PC-9 (cell line): ENCODE results near the gene DBF4B. TPM values are rescaled to one million over a fixed set of nuclear protein-coding genes. Genes with fewer than 3 reads are reported as not detected.
A peak's percentile ranks its signal among the peaks of the same experiment; 100 is the strongest.

ENCODE experiments used
- BruUV-seq: library from RNA; stranded (reverse); fragments of 400-500 nt; replicated peaks from 2 replicates; lab custom pipeline; 2021; lab: Mats Ljungman, UMichigan
- CTCF ChIA-PET: fragments of 300-600 bp; sonication (Branson Sonifier 250); formaldehyde crosslinking; loops from one replicate; lab custom pipeline; 2022; ENCODE audit warnings: antibody characterized with exemption; lab: Charles Lee
- POLR2A ChIA-PET: fragments of 300-600 bp; sonication (Branson Sonifier 250); formaldehyde crosslinking; loops from one replicate; lab custom pipeline; 2022; ENCODE audit warnings: antibody characterized with exemption; ENCODE audit not compliant: unreplicated experiment; lab: Charles Lee
- DNase-seq, 2 experiments: peaks; one replicate each; pipeline versions ENCODE4 v3.0.0 to v3.0.0-alpha.2; 2015 to 2022; ENCODE audit warnings: mixed read lengths in 1 of 2
- H2AFZ ChIP-seq: fragments of 200-600 bp; sonication (generic); 2 replicates; pipeline ENCODE4 v1.8.1; 2017; ENCODE audit warnings: antibody characterized with exemption
- H3F3A ChIP-seq: fragments of 200-600 bp; sonication (generic); 2 replicates; pipeline ENCODE4 v1.8.1; 2017; ENCODE audit warnings: antibody characterized with exemption, mild to moderate bottlenecking, low read depth; ENCODE audit not compliant: insufficient read depth
- H3K27ac ChIP-seq: fragments of 200-600 bp; sonication (generic); 2 replicates; pipeline ENCODE4 v1.6.1; 2016; ENCODE audit warnings: mixed run types
- H3K27me3 ChIP-seq: fragments of 200-600 bp; sonication (generic); 2 replicates; pipeline ENCODE4 v1.6.1; 2016; ENCODE audit warnings: low read depth, mixed run types; ENCODE audit not compliant: insufficient read depth
- H3K36me3 ChIP-seq: fragments of 200-600 bp; sonication (generic); 2 replicates; pipeline ENCODE4 v1.6.1; 2016; ENCODE audit warnings: low read depth, mixed run types
- H3K4me1 ChIP-seq: fragments of 200-600 bp; sonication (generic); replicated peaks from 2 replicates; pipeline ENCODE4 v1.6.1; 2016; ENCODE audit warnings: mixed run types; ENCODE audit not compliant: insufficient read depth
- H3K4me2 ChIP-seq: fragments of 200-600 bp; sonication (generic); 2 replicates; pipeline ENCODE4 v1.6.1; 2017; ENCODE audit warnings: mixed run types
- H3K4me3 ChIP-seq: fragments of 200-600 bp; sonication (generic); 2 replicates; pipeline ENCODE4 v1.6.1; 2016; ENCODE audit warnings: mixed run types
- H3K79me2 ChIP-seq: fragments of 200-600 bp; sonication (generic); 2 replicates; pipeline ENCODE4 v1.6.1; 2017; ENCODE audit warnings: low read depth, mixed run types
- H3K9me2 ChIP-seq: fragments of 200-600 bp; sonication (generic); 2 replicates; pipeline ENCODE4 v1.8.1; 2017; ENCODE audit warnings: mild to moderate bottlenecking; ENCODE audit not compliant: insufficient read depth
- H3K9me3 ChIP-seq: fragments of 200-600 bp; sonication (generic); 2 replicates; pipeline ENCODE4 v1.8.1; 2016; ENCODE audit warnings: low read depth; ENCODE audit not compliant: insufficient read depth
- H4K20me1 ChIP-seq: fragments of 200-600 bp; sonication (generic); 2 replicates; pipeline ENCODE4 v1.8.1; 2017; ENCODE audit not compliant: insufficient read depth
- EZH2 ChIP-seq: fragments of 200-600 bp; sonication (generic); IDR thresholded peaks from 2 replicates; pipeline ENCODE4 v1.8.0; 2017; ENCODE audit warnings: antibody characterized with exemption, low read depth
- intact Hi-C: fragments of 100-400 bp; cut with micrococcal nuclease; formaldehyde crosslinking; loops from one replicate; pipeline ENCODE4 v1.10.0; 2022; ENCODE audit not compliant: unreplicated experiment
- total RNA-seq: library from RNA; stranded (reverse); gene quantifications from 2 replicates; pipeline ENCODE4 v1.2.3, GENCODE V29; 2021
- TF ChIP-seq, protein P1 (sequence below): fragments of 200-600 bp; sonication (generic); conservative IDR thresholded peaks from 2 replicates; pipeline ENCODE4 v1.6.1; 2017; ENCODE audit warnings: mixed run types, antibody characterized with exemption, mild to moderate bottlenecking, moderate library complexity

Gene DBF4B
- total RNA-seq, 1 experiment from 2014 or later = 33.3 TPM

- Histone ChIP-seq H2AFZ (no peak overlapping the region), H3K4me1 (no peaks in the 10 kb centered on the region), H3F3A (0 out of 2 replicates have a peak, but pooled peaks cover 3% of the 10 kb centered on the region), H4K20me1 (no peaks in the 10 kb centered on the region), H3K9me3 (no peaks in the 10 kb centered on the region), H3K27ac (no peak overlapping the region), H3K4me2 (no peak overlapping the region), H3K27me3 (no peaks in the 10 kb centered on the region), H3K79me2 (no peaks in the 10 kb centered on the region), H3K4me3 (no peak overlapping the region), H3K36me3 (no peaks in the 10 kb centered on the region), H3K9me2 (no peaks in the 10 kb centered on the region)
- no TSS peak for BruUV-seq
- intact Hi-C loops = no loop called here
- ChIA-PET CTCF (no interaction called here), POLR2A (interaction anchor here (0.6 kb wide), 1 partner anchor 332 kb away, joined by 40 read pairs; no protein-coding TSS in a partner anchor)
- TF ChIP-seq, protein P1, sequence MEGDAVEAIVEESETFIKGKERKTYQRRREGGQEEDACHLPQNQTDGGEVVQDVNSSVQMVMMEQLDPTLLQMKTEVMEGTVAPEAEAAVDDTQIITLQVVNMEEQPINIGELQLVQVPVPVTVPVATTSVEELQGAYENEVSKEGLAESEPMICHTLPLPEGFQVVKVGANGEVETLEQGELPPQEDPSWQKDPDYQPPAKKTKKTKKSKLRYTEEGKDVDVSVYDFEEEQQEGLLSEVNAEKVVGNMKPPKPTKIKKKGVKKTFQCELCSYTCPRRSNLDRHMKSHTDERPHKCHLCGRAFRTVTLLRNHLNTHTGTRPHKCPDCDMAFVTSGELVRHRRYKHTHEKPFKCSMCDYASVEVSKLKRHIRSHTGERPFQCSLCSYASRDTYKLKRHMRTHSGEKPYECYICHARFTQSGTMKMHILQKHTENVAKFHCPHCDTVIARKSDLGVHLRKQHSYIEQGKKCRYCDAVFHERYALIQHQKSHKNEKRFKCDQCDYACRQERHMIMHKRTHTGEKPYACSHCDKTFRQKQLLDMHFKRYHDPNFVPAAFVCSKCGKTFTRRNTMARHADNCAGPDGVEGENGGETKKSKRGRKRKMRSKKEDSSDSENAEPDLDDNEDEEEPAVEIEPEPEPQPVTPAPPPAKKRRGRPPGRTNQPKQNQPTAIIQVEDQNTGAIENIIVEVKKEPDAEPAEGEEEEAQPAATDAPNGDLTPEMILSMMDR = peak; percentile 42; the same call in 1 of the 2 replicates
- TF ChIP-seq EZH2 = no peak
- DNase-seq = no peak
Observed at GRCh38 chr17:44733753-44734152, 25.3 kb downstream of the DBF4B start.

DNA sequence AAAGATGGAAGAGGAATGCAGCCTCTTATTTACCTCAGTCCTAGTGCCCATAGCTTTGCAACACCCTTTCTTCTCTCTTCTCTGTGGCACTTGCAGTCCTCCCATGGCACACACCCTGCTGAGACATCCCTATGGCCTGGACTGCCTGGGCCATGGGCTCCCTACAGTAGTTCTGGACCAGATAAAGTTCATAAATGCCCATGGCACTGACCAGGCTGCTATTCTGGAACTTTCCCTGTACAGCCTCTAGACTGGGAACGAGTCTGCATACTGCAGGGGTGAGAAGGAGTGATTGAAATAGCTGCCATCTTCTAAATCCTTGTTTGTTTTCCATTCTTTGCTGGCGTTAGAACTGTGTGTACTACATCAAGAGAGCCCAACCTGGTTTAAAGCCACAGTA, 25.8 kb downstream of the DBF4B start:
- H2AFZ ChIP-seq = no peak overlapping the region
- H3K9me3 ChIP-seq = no peaks in the 10 kb centered on the region
- CTCF ChIA-PET = no interaction called here
- no peaks in the 10 kb centered on the region for H3K9me2 ChIP-seq
- TF ChIP-seq, protein P1 = no peak
- no peak for TF ChIP-seq EZH2
- 0 out of 2 replicates have a peak, but pooled peaks cover 3% of the 10 kb centered on the region for H3F3A ChIP-seq
- no peak for DNase-seq
- no TSS peak for BruUV-seq
- intact Hi-C loops = no loop called here
- no peak overlapping the region for H3K27ac ChIP-seq
- H4K20me1 ChIP-seq = no peaks in the 10 kb centered on the region
- no peaks in the 10 kb centered on the region for H3K36me3 ChIP-seq
- no peaks in the 10 kb centered on the region for H3K4me1 ChIP-seq
- POLR2A ChIA-PET = interaction anchor here (0.6 kb wide), 1 partner anchor 332 kb away, joined by 40 read pairs; no protein-coding TSS in a partner anchor
- no peaks in the 10 kb centered on the region for H3K79me2 ChIP-seq
- H3K4me3 ChIP-seq = no peak overlapping the region
- no peak overlapping the region for H3K4me2 ChIP-seq
- H3K27me3 ChIP-seq = no peaks in the 10 kb centered on the region

DNA sequence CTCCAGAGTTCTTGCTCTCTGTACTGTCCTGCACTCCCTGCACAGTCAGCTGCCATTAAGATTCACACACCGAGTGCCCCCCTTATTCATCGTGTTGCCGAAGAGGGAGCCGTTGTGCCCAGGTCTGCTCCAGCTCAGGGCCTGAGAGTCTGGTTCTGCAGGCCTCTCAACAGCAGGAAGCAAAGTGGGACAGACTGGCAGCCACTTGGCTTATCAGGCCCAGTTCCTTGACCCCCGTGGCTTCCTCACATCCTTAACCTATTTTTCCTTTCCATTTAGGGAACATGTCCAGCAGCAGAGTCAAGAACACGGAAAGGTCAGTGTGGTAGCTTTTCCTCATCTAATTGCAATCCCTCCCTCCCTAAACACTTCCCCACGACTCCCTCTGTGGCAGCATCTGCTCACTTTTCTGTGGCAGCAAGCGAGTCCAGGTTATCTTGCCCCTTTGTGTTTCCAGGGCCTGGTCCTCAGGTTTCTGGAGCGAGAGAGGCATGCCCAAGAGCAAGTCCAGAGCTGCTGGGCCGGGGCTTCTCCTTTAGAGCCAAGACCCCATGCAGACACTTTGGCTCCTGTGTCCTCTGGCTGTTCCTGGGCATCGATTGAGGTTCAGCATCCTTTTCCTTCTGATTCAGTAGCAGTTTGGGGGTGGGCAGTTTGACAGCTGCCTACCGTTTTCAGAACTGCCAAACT, 28.2 kb downstream of the DBF4B start:
- CTCF ChIA-PET = no interaction called here
- no peaks in the 10 kb centered on the region for H3K36me3 ChIP-seq
- H2AFZ ChIP-seq = no peak overlapping the region
- H3K4me3 ChIP-seq = no peak overlapping the region
- no peaks in the 10 kb centered on the region for H3K9me2 ChIP-seq
- no peak overlapping the region for H3K4me2 ChIP-seq
- H3K27ac ChIP-seq = no peak overlapping the region
- no peaks in the 10 kb centered on the region for H4K20me1 ChIP-seq
- no peaks in the 10 kb centered on the region for H3K27me3 ChIP-seq
- DNase-seq = no peak
- no TSS peak for BruUV-seq
- intact Hi-C loops = no loop called here
- 0 out of 2 replicates have a peak, but pooled peaks cover 3% of the 10 kb centered on the region for H3F3A ChIP-seq
- no peaks in the 10 kb centered on the region for H3K4me1 ChIP-seq
- no peaks in the 10 kb centered on the region for H3K79me2 ChIP-seq
- POLR2A ChIA-PET = interaction anchor here (0.6 kb wide), 1 partner anchor 39 kb away, joined by 5 read pairs; no protein-coding TSS in a partner anchor
- TF ChIP-seq EZH2 = no peak
- TF ChIP-seq, protein P1 = no peak
- H3K9me3 ChIP-seq = no peaks in the 10 kb centered on the region
